KMS-11 (cell line): ENCODE measurements around the gene CXCL10.

Source experiments
- H2AFZ ChIP-seq: fragments of 200-600 bp; sonication (generic); 2 replicates; pipeline ENCODE4 v1.6.1; 2016; ENCODE audit warnings: antibody characterized with exemption, mixed run types, low read depth
- H3K27ac ChIP-seq: fragments of 200-600 bp; sonication (generic); 2 replicates; pipeline ENCODE4 v1.6.1; 2016; ENCODE audit warnings: mild to moderate bottlenecking, mixed run types
- H3K27me3 ChIP-seq: fragments of 200-600 bp; sonication (generic); 2 replicates; pipeline ENCODE4 v1.6.1; 2017; ENCODE audit warnings: mild to moderate bottlenecking, low read depth, mixed run types, moderate library complexity; ENCODE audit not compliant: insufficient read depth
- H3K36me3 ChIP-seq: fragments of 200-600 bp; sonication (generic); 2 replicates; pipeline ENCODE4 v1.6.1; 2017; ENCODE audit warnings: mild to moderate bottlenecking, mixed run types; ENCODE audit not compliant: insufficient read depth
- H3K4me1 ChIP-seq: fragments of 200-600 bp; sonication (generic); 2 replicates; pipeline ENCODE4 v1.6.1; 2016; ENCODE audit warnings: mild to moderate bottlenecking, low read depth, mixed run types; ENCODE audit not compliant: poor library complexity, severe bottlenecking
- H3K4me2 ChIP-seq: fragments of 200-600 bp; sonication (generic); 2 replicates; pipeline ENCODE4 v1.7.0; 2016; ENCODE audit warnings: mild to moderate bottlenecking, mixed run types
- H3K4me3 ChIP-seq: fragments of 200-600 bp; sonication (generic); IDR thresholded peaks from 2 replicates; pipeline ENCODE4 v1.6.1; 2017; ENCODE audit warnings: low read depth, low read length, mixed read lengths; ENCODE audit not compliant: insufficient read depth
- H3K79me2 ChIP-seq: fragments of 200-600 bp; sonication (generic); 2 replicates; pipeline ENCODE4 v1.6.1; 2016; ENCODE audit warnings: low read depth, mixed run types; ENCODE audit not compliant: insufficient read depth
- H3K9ac ChIP-seq: fragments of 200-600 bp; sonication (generic); 2 replicates; pipeline ENCODE4 v1.6.1; 2016; ENCODE audit warnings: mild to moderate bottlenecking, mixed run types
- H4K20me1 ChIP-seq: fragments of 200-600 bp; sonication (generic); 2 replicates; pipeline ENCODE4 v1.6.1; 2016; ENCODE audit warnings: mild to moderate bottlenecking, mixed run types; ENCODE audit not compliant: insufficient read depth
- TF ChIP-seq, protein P1 (sequence below): fragments of 200-600 bp; sonication (generic); conservative IDR thresholded peaks from 2 replicates; pipeline ENCODE4 v1.6.1; 2017; ENCODE audit warnings: low read depth, mild to moderate bottlenecking, antibody characterized with exemption, low read length, moderate library complexity, mixed read lengths

CXCL10 gene

DNA sequence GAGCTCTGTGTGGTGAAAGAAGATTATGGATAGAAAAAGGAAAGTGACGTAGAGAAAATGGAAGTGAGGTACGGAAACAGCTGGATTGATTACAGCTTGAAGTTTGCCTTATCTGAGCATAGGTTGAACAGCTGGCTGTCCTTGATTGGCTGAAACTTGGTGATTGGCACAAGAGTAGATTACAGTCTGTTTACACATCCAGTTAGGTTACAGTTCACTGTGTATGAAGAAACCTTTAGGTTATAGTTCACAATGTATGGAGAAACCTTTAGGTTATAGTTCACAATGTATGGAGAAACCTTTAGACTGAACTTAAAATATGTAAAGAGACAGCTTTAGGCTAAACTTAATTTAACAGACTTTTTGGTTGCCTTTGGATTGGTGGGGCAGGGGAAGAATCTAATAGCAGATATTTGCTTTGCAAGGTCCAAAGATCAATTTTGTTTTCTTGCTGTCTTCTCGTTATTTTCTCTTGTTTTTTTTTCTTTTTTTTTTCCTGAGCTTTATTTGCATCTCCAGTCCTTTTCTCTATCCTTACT lies 35.7 kb upstream of the CXCL10 start:
- Histone ChIP-seq H3K4me3 (no peak overlapping the region), H3K79me2 (no peaks in the 10 kb centered on the region), H2AFZ (no peak overlapping the region), H3K27me3 (no peaks in the 10 kb centered on the region), H3K36me3 (no peaks in the 10 kb centered on the region), H3K4me2 (no peak overlapping the region), H3K4me1 (peaks cover 15% of the 10 kb centered on the region), H3K9ac (no peak overlapping the region), H3K27ac (no peak overlapping the region), H4K20me1 (no peaks in the 10 kb centered on the region)
- TF ChIP-seq, protein P1, sequence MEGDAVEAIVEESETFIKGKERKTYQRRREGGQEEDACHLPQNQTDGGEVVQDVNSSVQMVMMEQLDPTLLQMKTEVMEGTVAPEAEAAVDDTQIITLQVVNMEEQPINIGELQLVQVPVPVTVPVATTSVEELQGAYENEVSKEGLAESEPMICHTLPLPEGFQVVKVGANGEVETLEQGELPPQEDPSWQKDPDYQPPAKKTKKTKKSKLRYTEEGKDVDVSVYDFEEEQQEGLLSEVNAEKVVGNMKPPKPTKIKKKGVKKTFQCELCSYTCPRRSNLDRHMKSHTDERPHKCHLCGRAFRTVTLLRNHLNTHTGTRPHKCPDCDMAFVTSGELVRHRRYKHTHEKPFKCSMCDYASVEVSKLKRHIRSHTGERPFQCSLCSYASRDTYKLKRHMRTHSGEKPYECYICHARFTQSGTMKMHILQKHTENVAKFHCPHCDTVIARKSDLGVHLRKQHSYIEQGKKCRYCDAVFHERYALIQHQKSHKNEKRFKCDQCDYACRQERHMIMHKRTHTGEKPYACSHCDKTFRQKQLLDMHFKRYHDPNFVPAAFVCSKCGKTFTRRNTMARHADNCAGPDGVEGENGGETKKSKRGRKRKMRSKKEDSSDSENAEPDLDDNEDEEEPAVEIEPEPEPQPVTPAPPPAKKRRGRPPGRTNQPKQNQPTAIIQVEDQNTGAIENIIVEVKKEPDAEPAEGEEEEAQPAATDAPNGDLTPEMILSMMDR, result no peak

DNA sequence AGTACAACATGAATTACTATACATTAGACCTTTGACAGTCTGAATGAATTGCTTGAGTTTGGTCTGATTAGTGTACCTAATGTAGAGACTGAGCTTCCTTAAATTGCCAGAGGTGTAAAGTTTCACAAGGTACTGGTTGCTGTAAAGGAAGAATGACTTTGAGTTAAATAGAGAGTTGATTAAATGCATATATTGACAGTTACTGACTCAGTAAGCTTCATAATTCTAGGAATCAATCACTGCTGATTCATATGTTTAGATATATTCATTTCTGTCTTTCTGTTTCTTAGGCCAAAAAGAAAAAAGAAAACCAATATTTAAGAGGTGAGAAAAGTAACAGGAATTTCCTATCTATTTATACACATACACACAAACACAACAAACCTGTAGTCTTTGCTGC lies 35.0 kb upstream of the CXCL10 start:
- no peaks in the 10 kb centered on the region for H4K20me1 ChIP-seq
- H3K36me3 ChIP-seq, result no peaks in the 10 kb centered on the region
- no peak overlapping the region for H2AFZ ChIP-seq
- no peaks in the 10 kb centered on the region for H3K79me2 ChIP-seq
- H3K4me2 ChIP-seq, result no peak overlapping the region
- H3K27me3 ChIP-seq, result no peaks in the 10 kb centered on the region
- peaks cover 15% of the 10 kb centered on the region for H3K4me1 ChIP-seq
- no peak overlapping the region for H3K9ac ChIP-seq
- no peak overlapping the region for H3K27ac ChIP-seq
- TF ChIP-seq, protein P1, result no peak
- no peak overlapping the region for H3K4me3 ChIP-seq

DNA sequence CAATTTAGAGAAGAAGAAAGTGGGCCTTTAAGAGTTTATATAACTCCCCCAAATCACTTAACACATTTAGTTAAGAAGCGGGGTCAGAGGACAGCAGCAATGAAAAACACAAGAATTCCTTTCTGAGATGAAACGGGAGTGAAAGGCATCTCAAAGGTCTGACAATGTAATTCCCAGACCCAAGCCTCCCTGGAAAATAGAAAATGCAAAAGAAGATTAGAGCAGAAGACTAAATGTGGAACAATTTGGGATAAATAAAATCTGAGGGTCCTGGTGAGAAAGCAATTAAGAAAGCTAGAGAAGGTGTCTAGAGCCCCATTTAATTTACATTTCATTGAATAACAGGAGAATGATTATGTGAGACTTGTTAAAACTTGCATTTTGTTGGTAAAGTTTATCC lies 32.1 kb upstream of the CXCL10 start:
- H3K27ac ChIP-seq, result no peak overlapping the region; the same call in 1 of the 2 replicates
- H3K79me2 ChIP-seq, result no peaks in the 10 kb centered on the region
- H3K4me2 ChIP-seq, result no peak overlapping the region

DNA sequence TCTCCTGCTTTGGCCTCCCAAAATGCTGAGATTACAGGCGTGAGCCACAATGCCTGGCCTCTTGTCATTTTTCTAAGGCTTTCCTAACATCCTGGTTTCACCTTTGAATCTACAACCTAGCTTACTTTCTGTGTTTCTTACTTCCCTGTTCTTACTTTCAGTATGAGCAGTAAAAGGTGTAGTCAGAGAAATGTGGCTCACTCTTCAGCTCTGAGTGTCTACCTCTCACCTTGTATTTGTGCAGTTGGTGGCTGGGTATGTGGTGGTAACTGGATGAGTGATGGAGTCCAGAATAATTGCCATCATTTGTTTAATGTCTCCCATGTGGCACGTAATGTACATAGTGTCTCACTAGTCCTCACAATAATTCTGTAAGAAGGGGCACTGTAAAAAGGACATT lies 31.7 kb upstream of the CXCL10 start:
- Histone ChIP-seq H4K20me1 (no peaks in the 10 kb centered on the region), H3K4me1 (peaks cover 15% of the 10 kb centered on the region), H3K9ac (no peak overlapping the region), H3K27ac (peak overlapping the region; percentile 13; the same call in 1 of the 2 replicates), H2AFZ (peak overlapping the region; percentile 37; the same call in 1 of the 2 replicates), H3K79me2 (no peaks in the 10 kb centered on the region), H3K36me3 (no peaks in the 10 kb centered on the region), H3K4me3 (no peak overlapping the region), H3K4me2 (peak overlapping the region; percentile 30), H3K27me3 (no peaks in the 10 kb centered on the region)
- TF ChIP-seq, protein P1, result no peak

More for the DNA sequence above, 32.1 kb upstream of the CXCL10 start:
- H3K36me3 ChIP-seq, result no peaks in the 10 kb centered on the region
- H3K4me1 ChIP-seq, result peaks cover 15% of the 10 kb centered on the region
- no peak overlapping the region; the same call in 1 of the 2 replicates for H2AFZ ChIP-seq
- no peak overlapping the region for H3K4me3 ChIP-seq
- no peak overlapping the region for H3K9ac ChIP-seq
- H4K20me1 ChIP-seq, result no peaks in the 10 kb centered on the region
- H3K27me3 ChIP-seq, result no peaks in the 10 kb centered on the region
- TF ChIP-seq, protein P1, result no peak
